HCT116 (cell line): Measurements from ENCODE around the gene HOXB1.

Source experiments
- JUND ChIP-seq: IDR thresholded peaks from 2 replicates; pipeline ENCODE4 v1.6.1; 2012
- POLR2A ChIP-seq: IDR thresholded peaks from 2 replicates; pipeline ENCODE4 v1.7.0; 2011; ENCODE audit warnings: borderline replicate concordance; ENCODE audit not compliant: insufficient read depth, insufficient read length; ENCODE audit errors: extremely low read depth
- POLR2AphosphoS5 ChIP-seq: IDR thresholded peaks from 2 replicates; pipeline ENCODE4 v1.6.1; 2011; ENCODE audit warnings: mild to moderate bottlenecking, low read depth, low read length, moderate library complexity
- TF ChIP-seq, protein P1 (sequence below), 3 experiments: fragments of 200-600 bp in 1 of 3; sonication (generic) in 1 of 3; IDR thresholded peaks in 2 of 3; conservative IDR thresholded peaks in 1 of 3; 2 replicates each; pipeline ENCODE4 v1.5.1; 2012 to 2017; ENCODE audit warnings: low read depth in 2 of 3, low read length in 2 of 3, antibody characterized with exemption in 1 of 3, borderline replicate concordance in 1 of 3, control low read depth in 1 of 3, mild to moderate bottlenecking in 1 of 3, mixed read lengths in 1 of 3, mixed run types in 1 of 3, moderate library complexity in 1 of 3; ENCODE audit not compliant: insufficient read depth in 1 of 3

DNA sequence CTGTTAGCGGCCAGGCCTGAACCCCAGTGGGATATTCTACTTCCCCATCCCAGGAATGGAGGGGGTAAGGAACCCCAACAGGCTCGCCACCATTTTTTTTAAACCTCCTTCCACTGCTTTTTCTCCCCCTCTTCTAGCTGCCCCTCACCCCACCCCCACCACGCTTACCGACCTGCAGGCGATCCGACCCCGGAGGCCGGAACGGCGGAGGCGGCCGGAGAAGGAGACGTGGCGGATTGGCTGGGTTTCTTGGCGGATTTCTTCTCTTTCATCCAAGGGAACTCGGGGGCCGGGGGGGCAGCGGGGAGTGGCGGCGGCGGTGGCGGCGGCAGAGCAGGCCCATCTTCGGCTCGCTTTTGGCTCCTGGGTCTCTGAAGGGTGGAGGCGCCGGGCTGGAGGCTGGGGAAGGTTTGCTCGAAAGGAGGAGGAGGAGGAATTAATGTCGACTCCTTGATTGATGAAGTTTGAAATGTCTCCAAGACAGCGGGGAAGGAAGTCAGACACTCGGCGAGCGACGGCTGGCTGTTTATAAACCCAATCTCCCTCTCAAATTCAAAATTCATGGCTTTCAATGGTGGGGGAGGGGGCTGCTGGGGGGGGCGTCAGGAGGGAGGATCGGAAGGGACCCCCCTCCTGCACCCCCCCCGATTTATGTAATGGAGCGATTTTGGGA is 13.7 kb upstream of the HOXB1 start:
- TF ChIP-seq, protein P1, sequence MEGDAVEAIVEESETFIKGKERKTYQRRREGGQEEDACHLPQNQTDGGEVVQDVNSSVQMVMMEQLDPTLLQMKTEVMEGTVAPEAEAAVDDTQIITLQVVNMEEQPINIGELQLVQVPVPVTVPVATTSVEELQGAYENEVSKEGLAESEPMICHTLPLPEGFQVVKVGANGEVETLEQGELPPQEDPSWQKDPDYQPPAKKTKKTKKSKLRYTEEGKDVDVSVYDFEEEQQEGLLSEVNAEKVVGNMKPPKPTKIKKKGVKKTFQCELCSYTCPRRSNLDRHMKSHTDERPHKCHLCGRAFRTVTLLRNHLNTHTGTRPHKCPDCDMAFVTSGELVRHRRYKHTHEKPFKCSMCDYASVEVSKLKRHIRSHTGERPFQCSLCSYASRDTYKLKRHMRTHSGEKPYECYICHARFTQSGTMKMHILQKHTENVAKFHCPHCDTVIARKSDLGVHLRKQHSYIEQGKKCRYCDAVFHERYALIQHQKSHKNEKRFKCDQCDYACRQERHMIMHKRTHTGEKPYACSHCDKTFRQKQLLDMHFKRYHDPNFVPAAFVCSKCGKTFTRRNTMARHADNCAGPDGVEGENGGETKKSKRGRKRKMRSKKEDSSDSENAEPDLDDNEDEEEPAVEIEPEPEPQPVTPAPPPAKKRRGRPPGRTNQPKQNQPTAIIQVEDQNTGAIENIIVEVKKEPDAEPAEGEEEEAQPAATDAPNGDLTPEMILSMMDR (IDR thresholded peaks at IDR 0.05 in 2 of 3, conservative IDR thresholded peaks at IDR 0.05 in 1 of 3; ENCODE audit: borderline replicate concordance in 1 of 3, insufficient read depth in 1 of 3, low read depth in 2 of 3, low read length in 2 of 3) = no peak
- TF ChIP-seq POLR2A = no peak
- TF ChIP-seq JUND = no peak
- no peak for TF ChIP-seq POLR2AphosphoS5
